Measurements from ENCODE around the gene CTTN. TPM values are rescaled to one million over a fixed set of nuclear protein-coding genes. Genes with fewer than 3 reads are reported as not detected.

CTTN gene
- total and polyA plus RNA-seq, 2 of the 8 experiments (the other 6 are each of a cell fraction or from before 2014, with no cell fraction given), result 84.6 to 216 TPM

DNA sequence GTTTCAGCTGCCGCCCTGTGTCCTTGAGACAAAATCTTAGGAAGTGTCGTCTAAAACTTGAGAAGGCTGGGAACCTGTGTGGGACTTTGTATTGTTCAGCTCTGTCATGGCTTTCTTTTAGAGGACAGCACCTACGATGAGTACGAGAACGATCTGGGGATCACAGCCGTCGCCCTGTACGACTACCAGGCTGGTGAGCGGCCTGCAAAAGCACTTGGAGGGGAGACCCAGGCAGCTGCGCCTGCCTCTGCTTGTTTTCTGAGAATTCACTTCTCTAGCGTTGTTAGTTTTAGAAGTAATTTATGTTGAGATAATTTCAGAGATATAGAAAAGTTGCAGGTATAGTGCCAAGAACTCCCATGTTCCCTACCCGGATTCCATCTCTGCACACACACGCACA, 35.2 kb downstream of the CTTN start:
- H2BK120ac ChIP-seq (replicated peaks; ENCODE audit: low read depth, low read length), result no peak overlapping the region
- CTCF ChIA-PET (ENCODE audit: partially characterized antibody), result interaction anchor here (0.7 kb wide), 1 partner anchor 47 kb away, joined by 3 read pairs; no protein-coding TSS in a partner anchor
- no peak overlapping the region for H3K27ac ChIP-seq (ENCODE audit: low read depth, low read length)
- peaks cover 12 to 32% of the 10 kb centered on the region in 2 experiments for H4K20me1 ChIP-seq (replicated peaks in 1 of 2; ENCODE audit: control insufficient read depth in 1 of 2, insufficient read depth in 2 of 2, low read length in 2 of 2)
- H4K5ac ChIP-seq (ENCODE audit: insufficient read length, low read depth, low read length), result no peak overlapping the region
- no peak overlapping the region for H2BK5ac ChIP-seq (ENCODE audit: low read depth, low read length)
- H2BK15ac ChIP-seq (ENCODE audit: low read length), result no peak overlapping the region
- no peaks in the 10 kb centered on the region for H3K9me3 ChIP-seq (ENCODE audit: insufficient read depth in 2 of 2, low read depth in 1 of 2, low read length in 1 of 2)
- no peak overlapping the region for H3K18ac ChIP-seq (ENCODE audit: extremely low read depth, low read length)
- H2AK5ac ChIP-seq (ENCODE audit: low read depth, low read length), result no peak overlapping the region
- no peak overlapping the region for H3K14ac ChIP-seq (ENCODE audit: insufficient read length)
- H4K8ac ChIP-seq (ENCODE audit: extremely low read depth, insufficient read depth, low read length), result no peak overlapping the region
- DNase-seq (ENCODE audit: low read depth in 1 of 2, low spot score in 2 of 2), result no peak
- H3K4ac ChIP-seq (replicated peaks; ENCODE audit: insufficient read length, low read depth, low read length), result no peak overlapping the region
- no peak overlapping the region for H4K91ac ChIP-seq (replicated peaks; ENCODE audit: insufficient read length, low read length)
- H3K4me3 ChIP-seq (ENCODE audit: extremely low read depth in 1 of 4, insufficient read depth in 2 of 4, low read depth in 3 of 4, low read length in 4 of 4), result no peak overlapping the region
- H3K23ac ChIP-seq (ENCODE audit: insufficient read length), result no peak overlapping the region
- no peaks in the 10 kb centered on the region for H3K79me2 ChIP-seq (ENCODE audit: control insufficient read depth in 1 of 2, insufficient read depth in 2 of 2, low read length in 2 of 2)
- H3K9ac ChIP-seq (replicated peaks in 1 of 4; ENCODE audit: extremely low read depth in 1 of 4, low read depth in 3 of 4, low read length in 3 of 4), result no peak overlapping the region
- no peaks in the 10 kb centered on the region for H3K79me1 ChIP-seq (ENCODE audit: low read depth, low read length)
- H3K4me2 ChIP-seq (ENCODE audit: insufficient read depth in 1 of 2, low read depth in 2 of 2, low read length in 2 of 2), result no peak overlapping the region
- no peak overlapping the region for H3K56ac ChIP-seq (replicated peaks; ENCODE audit: insufficient read length, low read depth, low read length)
- POLR2A ChIA-PET (ENCODE audit: partially characterized antibody), result interaction anchor here (0.9 kb wide), 1 partner anchor 33 kb away, joined by 3 read pairs; no protein-coding TSS in a partner anchor
- H2AFZ ChIP-seq (ENCODE audit: low read length), result no peak overlapping the region
- no peak overlapping the region for H2BK12ac ChIP-seq (ENCODE audit: low read depth, low read length)
- 92% methylated on average over 13 of the region's 13 CpGs; no CpG with 5 or more reads in 1 of the 2 experiments for WGBS, 2 experiments (ENCODE audit: extremely low coverage in 1 of 2, insufficient coverage in 1 of 2, insufficient read length in 1 of 2, insufficient replicate concordance in 2 of 2, low coverage in 1 of 2, low lambda C conversion rate in 2 of 2, missing lambda C conversion rate in 1 of 2)
- H3K27me3 ChIP-seq (replicated peaks in 1 of 4; ENCODE audit: control insufficient read depth in 3 of 4, extremely low read depth in 1 of 4, insufficient read depth in 3 of 4, low read length in 3 of 4), result no peaks in the 10 kb centered on the region
- FAIRE-seq, result no peak
- peaks cover 0 to 3% (median 0%) of the 10 kb centered on the region in 4 experiments; a peak in 1 of 7 replicates for H3K4me1 ChIP-seq (replicated peaks in 1 of 4; ENCODE audit: control insufficient read depth in 3 of 4, insufficient read depth in 4 of 4, low read length in 3 of 4)
- peaks cover 27 to 90% (median 77%) of the 10 kb centered on the region in 4 experiments for H3K36me3 ChIP-seq (ENCODE audit: control insufficient read depth in 2 of 4, insufficient read depth in 4 of 4, low read length in 3 of 4)
- no peaks in the 10 kb centered on the region for H3K23me2 ChIP-seq (ENCODE audit: low read depth, low read length)
- H2BK20ac ChIP-seq (ENCODE audit: low read length), result no peak overlapping the region
- TF ChIP-seq CBX8 (IDR thresholded peaks at IDR 0.05; ENCODE audit: borderline replicate concordance, low read depth, low read length) (no peak), POLR2A (IDR thresholded peaks at IDR 0.05; ENCODE audit: control extremely low read depth in 1 of 2, low read depth in 2 of 2, low read length in 2 of 2) (no peak), TCF12 (IDR thresholded peaks at IDR 0.05; ENCODE audit: low read depth, low read length) (no peak), RFX5 (IDR thresholded peaks at IDR 0.05; ENCODE audit: borderline replicate concordance, low read depth, low read length) (no peak), RBBP5 (IDR thresholded peaks at IDR 0.05; ENCODE audit: borderline replicate concordance, low read depth, low read length) (no peak), BACH1 (IDR thresholded peaks at IDR 0.05; ENCODE audit: low read length) (no peak), KDM4A (IDR thresholded peaks at IDR 0.05; ENCODE audit: low read depth, low read length, severe bottlenecking) (no peak), SAP30 (IDR thresholded peaks at IDR 0.05; ENCODE audit: insufficient read depth, insufficient replicate concordance, low read length) (no peak), GABPA (IDR thresholded peaks at IDR 0.05; ENCODE audit: borderline replicate concordance, insufficient read depth, low read length) (no peak), SIX5 (IDR thresholded peaks at IDR 0.05; ENCODE audit: low read depth, low read length) (no peak)
- TF ChIP-seq, protein P1, sequence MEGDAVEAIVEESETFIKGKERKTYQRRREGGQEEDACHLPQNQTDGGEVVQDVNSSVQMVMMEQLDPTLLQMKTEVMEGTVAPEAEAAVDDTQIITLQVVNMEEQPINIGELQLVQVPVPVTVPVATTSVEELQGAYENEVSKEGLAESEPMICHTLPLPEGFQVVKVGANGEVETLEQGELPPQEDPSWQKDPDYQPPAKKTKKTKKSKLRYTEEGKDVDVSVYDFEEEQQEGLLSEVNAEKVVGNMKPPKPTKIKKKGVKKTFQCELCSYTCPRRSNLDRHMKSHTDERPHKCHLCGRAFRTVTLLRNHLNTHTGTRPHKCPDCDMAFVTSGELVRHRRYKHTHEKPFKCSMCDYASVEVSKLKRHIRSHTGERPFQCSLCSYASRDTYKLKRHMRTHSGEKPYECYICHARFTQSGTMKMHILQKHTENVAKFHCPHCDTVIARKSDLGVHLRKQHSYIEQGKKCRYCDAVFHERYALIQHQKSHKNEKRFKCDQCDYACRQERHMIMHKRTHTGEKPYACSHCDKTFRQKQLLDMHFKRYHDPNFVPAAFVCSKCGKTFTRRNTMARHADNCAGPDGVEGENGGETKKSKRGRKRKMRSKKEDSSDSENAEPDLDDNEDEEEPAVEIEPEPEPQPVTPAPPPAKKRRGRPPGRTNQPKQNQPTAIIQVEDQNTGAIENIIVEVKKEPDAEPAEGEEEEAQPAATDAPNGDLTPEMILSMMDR (IDR thresholded peaks at IDR 0.05; ENCODE audit: control extremely low read depth in 1 of 3, insufficient read depth in 1 of 3, low read depth in 1 of 3, low read length in 3 of 3), result no peak

Measured in H1 (cell line).